ENCODE results near the gene POU4F1.

DNA sequence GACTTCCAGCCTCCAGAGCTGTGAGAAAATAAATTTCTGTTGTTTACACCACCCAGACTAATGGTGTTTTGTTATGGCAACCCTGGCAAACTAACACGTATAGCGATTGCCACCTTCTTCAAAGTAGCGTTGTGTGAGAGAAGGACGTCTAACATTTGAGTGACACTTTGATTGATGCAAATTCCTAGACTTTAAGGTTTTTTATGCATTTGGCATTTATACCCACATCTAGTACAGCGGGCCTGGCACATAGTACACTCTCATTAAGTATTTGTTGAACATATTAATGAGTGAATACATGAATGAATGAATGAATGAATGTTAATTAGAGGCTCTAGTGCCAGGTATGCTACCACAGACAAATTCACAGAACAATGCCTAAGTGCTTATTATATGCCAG lies 36.7 kb downstream of the POU4F1 start:
- TF ChIP-seq, protein P1, sequence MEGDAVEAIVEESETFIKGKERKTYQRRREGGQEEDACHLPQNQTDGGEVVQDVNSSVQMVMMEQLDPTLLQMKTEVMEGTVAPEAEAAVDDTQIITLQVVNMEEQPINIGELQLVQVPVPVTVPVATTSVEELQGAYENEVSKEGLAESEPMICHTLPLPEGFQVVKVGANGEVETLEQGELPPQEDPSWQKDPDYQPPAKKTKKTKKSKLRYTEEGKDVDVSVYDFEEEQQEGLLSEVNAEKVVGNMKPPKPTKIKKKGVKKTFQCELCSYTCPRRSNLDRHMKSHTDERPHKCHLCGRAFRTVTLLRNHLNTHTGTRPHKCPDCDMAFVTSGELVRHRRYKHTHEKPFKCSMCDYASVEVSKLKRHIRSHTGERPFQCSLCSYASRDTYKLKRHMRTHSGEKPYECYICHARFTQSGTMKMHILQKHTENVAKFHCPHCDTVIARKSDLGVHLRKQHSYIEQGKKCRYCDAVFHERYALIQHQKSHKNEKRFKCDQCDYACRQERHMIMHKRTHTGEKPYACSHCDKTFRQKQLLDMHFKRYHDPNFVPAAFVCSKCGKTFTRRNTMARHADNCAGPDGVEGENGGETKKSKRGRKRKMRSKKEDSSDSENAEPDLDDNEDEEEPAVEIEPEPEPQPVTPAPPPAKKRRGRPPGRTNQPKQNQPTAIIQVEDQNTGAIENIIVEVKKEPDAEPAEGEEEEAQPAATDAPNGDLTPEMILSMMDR (conservative IDR thresholded peaks at IDR 0.05; ENCODE audit: low read depth in 2 of 2): no peak
- TF ChIP-seq EZH2phosphoT487 (IDR thresholded peaks at IDR 0.05; ENCODE audit: unreplicated experiment): no peak
- no peak for TF ChIP-seq EZH2 (IDR thresholded peaks at IDR 0.05; ENCODE audit: low read depth, unreplicated experiment)
